ENCODE results near the gene WDR73. TPM values are rescaled to one million over a fixed set of nuclear protein-coding genes. Genes with fewer than 3 reads are reported as not detected.

WDR73 gene
- total RNA-seq, 1 experiment from 2014 or later, result 35.6 TPM

GRCh38 chr15:84620626-84621025, 33.5 kb downstream of the WDR73 start:
- TF ChIP-seq, protein P1, sequence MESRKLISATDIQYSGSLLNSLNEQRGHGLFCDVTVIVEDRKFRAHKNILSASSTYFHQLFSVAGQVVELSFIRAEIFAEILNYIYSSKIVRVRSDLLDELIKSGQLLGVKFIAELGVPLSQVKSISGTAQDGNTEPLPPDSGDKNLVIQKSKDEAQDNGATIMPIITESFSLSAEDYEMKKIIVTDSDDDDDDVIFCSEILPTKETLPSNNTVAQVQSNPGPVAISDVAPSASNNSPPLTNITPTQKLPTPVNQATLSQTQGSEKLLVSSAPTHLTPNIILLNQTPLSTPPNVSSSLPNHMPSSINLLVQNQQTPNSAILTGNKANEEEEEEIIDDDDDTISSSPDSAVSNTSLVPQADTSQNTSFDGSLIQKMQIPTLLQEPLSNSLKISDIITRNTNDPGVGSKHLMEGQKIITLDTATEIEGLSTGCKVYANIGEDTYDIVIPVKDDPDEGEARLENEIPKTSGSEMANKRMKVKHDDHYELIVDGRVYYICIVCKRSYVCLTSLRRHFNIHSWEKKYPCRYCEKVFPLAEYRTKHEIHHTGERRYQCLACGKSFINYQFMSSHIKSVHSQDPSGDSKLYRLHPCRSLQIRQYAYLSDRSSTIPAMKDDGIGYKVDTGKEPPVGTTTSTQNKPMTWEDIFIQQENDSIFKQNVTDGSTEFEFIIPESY (IDR thresholded peaks at IDR 0.05; ENCODE audit: extremely low read depth, insufficient replicate concordance, low read length), result no peak
- TF ChIP-seq EZH2 (IDR thresholded peaks at IDR 0.05) (no peak), CEBPB (IDR thresholded peaks at IDR 0.05; ENCODE audit: low read depth) (no peak), SIN3A (IDR thresholded peaks at IDR 0.05; ENCODE audit: low read depth) (no peak), EGR1 (IDR thresholded peaks at IDR 0.05; ENCODE audit: low read depth) (no peak), CBX3 (IDR thresholded peaks at IDR 0.05; ENCODE audit: low read depth) (no peak), SRF (IDR thresholded peaks at IDR 0.05; ENCODE audit: low read depth) (no peak), JUND (IDR thresholded peaks at IDR 0.05) (no peak), CTCF (IDR thresholded peaks at IDR 0.05 in 2 of 3, conservative IDR thresholded peaks at IDR 0.05 in 1 of 3; ENCODE audit: borderline replicate concordance in 1 of 3, insufficient read depth in 1 of 3, low read depth in 2 of 3, low read length in 2 of 3) (no peak), EZH2phosphoT487 (IDR thresholded peaks at IDR 0.05; ENCODE audit: borderline replicate concordance) (no peak), POLR2A (IDR thresholded peaks at IDR 0.05; ENCODE audit: borderline replicate concordance, extremely low read depth, insufficient read depth, insufficient read length) (no peak), RAD21 (IDR thresholded peaks at IDR 0.05; ENCODE audit: low read depth) (no peak), ELF1 (IDR thresholded peaks at IDR 0.05; ENCODE audit: borderline replicate concordance, low read depth) (no peak)
- TF ChIP-seq, protein P2, sequence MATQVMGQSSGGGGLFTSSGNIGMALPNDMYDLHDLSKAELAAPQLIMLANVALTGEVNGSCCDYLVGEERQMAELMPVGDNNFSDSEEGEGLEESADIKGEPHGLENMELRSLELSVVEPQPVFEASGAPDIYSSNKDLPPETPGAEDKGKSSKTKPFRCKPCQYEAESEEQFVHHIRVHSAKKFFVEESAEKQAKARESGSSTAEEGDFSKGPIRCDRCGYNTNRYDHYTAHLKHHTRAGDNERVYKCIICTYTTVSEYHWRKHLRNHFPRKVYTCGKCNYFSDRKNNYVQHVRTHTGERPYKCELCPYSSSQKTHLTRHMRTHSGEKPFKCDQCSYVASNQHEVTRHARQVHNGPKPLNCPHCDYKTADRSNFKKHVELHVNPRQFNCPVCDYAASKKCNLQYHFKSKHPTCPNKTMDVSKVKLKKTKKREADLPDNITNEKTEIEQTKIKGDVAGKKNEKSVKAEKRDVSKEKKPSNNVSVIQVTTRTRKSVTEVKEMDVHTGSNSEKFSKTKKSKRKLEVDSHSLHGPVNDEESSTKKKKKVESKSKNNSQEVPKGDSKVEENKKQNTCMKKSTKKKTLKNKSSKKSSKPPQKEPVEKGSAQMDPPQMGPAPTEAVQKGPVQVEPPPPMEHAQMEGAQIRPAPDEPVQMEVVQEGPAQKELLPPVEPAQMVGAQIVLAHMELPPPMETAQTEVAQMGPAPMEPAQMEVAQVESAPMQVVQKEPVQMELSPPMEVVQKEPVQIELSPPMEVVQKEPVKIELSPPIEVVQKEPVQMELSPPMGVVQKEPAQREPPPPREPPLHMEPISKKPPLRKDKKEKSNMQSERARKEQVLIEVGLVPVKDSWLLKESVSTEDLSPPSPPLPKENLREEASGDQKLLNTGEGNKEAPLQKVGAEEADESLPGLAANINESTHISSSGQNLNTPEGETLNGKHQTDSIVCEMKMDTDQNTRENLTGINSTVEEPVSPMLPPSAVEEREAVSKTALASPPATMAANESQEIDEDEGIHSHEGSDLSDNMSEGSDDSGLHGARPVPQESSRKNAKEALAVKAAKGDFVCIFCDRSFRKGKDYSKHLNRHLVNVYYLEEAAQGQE (IDR thresholded peaks at IDR 0.05; ENCODE audit: low read depth), result no peak
- TF ChIP-seq, protein P3, sequence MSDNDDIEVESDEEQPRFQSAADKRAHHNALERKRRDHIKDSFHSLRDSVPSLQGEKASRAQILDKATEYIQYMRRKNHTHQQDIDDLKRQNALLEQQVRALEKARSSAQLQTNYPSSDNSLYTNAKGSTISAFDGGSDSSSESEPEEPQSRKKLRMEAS (IDR thresholded peaks at IDR 0.05), result no peak
- Histone ChIP-seq H3K79me2 (ENCODE audit: insufficient read depth, low read length) (no peaks in the 10 kb centered on the region; the same call in 1 of the 2 replicates), H3K4me2 (ENCODE audit: low read length) (no peak overlapping the region), H3K9me2 (ENCODE audit: insufficient read depth) (no peaks in the 10 kb centered on the region), H3K9me3 (ENCODE audit: control insufficient read depth in 1 of 2, insufficient read depth in 1 of 2, low read depth in 1 of 2, low read length in 2 of 2) (peaks cover 18 to 20% of the 10 kb centered on the region in 2 experiments; a peak in 3 of 4 replicates), H3K9ac (ENCODE audit: low read length) (no peak overlapping the region), H3K27me3 (ENCODE audit: insufficient read depth, low read length) (no peaks in the 10 kb centered on the region), H3K4me3 (replicated peaks in 1 of 2; ENCODE audit: low read depth in 1 of 2, low read length in 2 of 2) (no peak overlapping the region), H3K36me3 (ENCODE audit: control insufficient read depth in 1 of 2, insufficient read depth in 2 of 2, low read length in 2 of 2) (peaks cover 8 to 18% of the 10 kb centered on the region in 2 experiments; a peak in 3 of 4 replicates), H2AFZ (ENCODE audit: low read depth, low read length, poor library complexity, severe bottlenecking) (no peak overlapping the region), H4K20me1 (ENCODE audit: insufficient read depth) (no peaks in the 10 kb centered on the region), H3K27ac (ENCODE audit: low read depth, low read length) (no peak overlapping the region), H3K4me1 (ENCODE audit: control insufficient read depth in 1 of 2, insufficient read depth in 2 of 2, low read length in 2 of 2) (no peaks in the 10 kb centered on the region)
- no TSS peak for BruUV-seq (replicated peaks)
- DNase-seq (ENCODE audit: low read depth, low spot score) (no peak), ATAC-seq (no peak)
- ChIA-PET POLR2A (no interaction called here), CTCF (no interaction called here), RAD21 (ENCODE audit: low non-redundant PET in 1 of 2, low total read pairs in 2 of 2, uncharacterized antibody in 2 of 2, unreplicated experiment in 2 of 2) (no interaction called here)
- intact Hi-C loops (cut with micrococcal nuclease), result no loop called here
